Spleen (tissue), 11 donors: ENCODE measurements around the gene POM121L12. TPM values are rescaled to one million over a fixed set of nuclear protein-coding genes. Genes with fewer than 3 reads are reported as not detected.

Source experiments
- DNase-seq: peaks from one replicate; pipeline ENCODE4 v3.0.0-alpha.2; 2020
- H3K27ac ChIP-seq, 8 donors: fragments of 200-600 bp; sonication (generic) in 7 of 8; 1 replicate in 4 of 8; 2 replicates in 4 of 8; pipeline versions ENCODE4 v1.5.0 to v1.8.0; 2016 to 2021; ENCODE audit warnings: inconsistent platforms in 4 of 8, mild to moderate bottlenecking in 4 of 8, moderate library complexity in 1 of 8
- H3K27me3 ChIP-seq, 7 donors: fragments of 200-600 bp; sonication (generic) in 6 of 7; replicated peaks in 1 of 7; 1 replicate in 4 of 7; 2 replicates in 3 of 7; pipeline versions ENCODE4 v1.5.0 to v1.8.0; 2016 to 2021; ENCODE audit warnings: inconsistent platforms in 3 of 7, mild to moderate bottlenecking in 1 of 7
- H3K36me3 ChIP-seq, 6 donors: fragments of 200-600 bp; sonication (generic) in 5 of 6; 1 replicate in 4 of 6; 2 replicates in 2 of 6; pipeline versions ENCODE4 v1.5.0 to v1.8.0; 2016 to 2021; ENCODE audit warnings: inconsistent platforms in 2 of 6
- H3K4me1 ChIP-seq, 6 donors: fragments of 200-600 bp; sonication (generic) in 5 of 6; 1 replicate in 3 of 6; 2 replicates in 3 of 6; pipeline versions ENCODE4 v1.5.0 to v1.8.0; 2016 to 2021; ENCODE audit warnings: inconsistent platforms in 3 of 6
- H3K4me3 ChIP-seq, 8 donors: fragments of 200-600 bp; sonication (generic) in 7 of 8; 1 replicate in 4 of 8; 2 replicates in 4 of 8; pipeline versions ENCODE4 v1.5.0 to v1.8.0; 2016 to 2021; ENCODE audit warnings: inconsistent platforms in 4 of 8, mild to moderate bottlenecking in 4 of 8, moderate library complexity in 2 of 8
- H3K9me3 ChIP-seq, 8 donors: fragments of 200-600 bp; sonication (generic) in 7 of 8; 1 replicate in 4 of 8; 2 replicates in 4 of 8; pipeline versions ENCODE4 v1.5.0 to v1.8.0; 2016 to 2021; ENCODE audit warnings: inconsistent platforms in 4 of 8
- CTCF ChIP-seq, 11 experiments: fragments of 200-600 bp in 7 of 11; fragments of 450-650 bp in 4 of 11; sonication (generic) in 4 of 11; IDR thresholded peaks in 8 of 11; conservative IDR thresholded peaks in 3 of 11; 1 replicate in 7 of 11; 2 replicates in 4 of 11; pipeline versions ENCODE4 v1.4.0 to v1.8.0; 2016 to 2021; ENCODE audit warnings: antibody characterized with exemption in 11 of 11, inconsistent platforms in 4 of 11, mild to moderate bottlenecking in 1 of 11
- POLR2A ChIP-seq, 3 donors: fragments of 450-650 bp; IDR thresholded peaks; one replicate each; pipeline ENCODE4 v1.5.1; 2017; ENCODE audit warnings: antibody characterized with exemption in 3 of 3, mild to moderate bottlenecking in 1 of 3
- POLR2AphosphoS5 ChIP-seq, 3 donors: sonication (generic); formaldehyde crosslinking; IDR thresholded peaks; one replicate each; pipeline ENCODE4 v1.5.1; 2017; ENCODE audit warnings: antibody characterized with exemption in 3 of 3
- WGBS, 5 donors: extraction: QIAGEN DNeasy Blood & Tissue Kit in 3 of 5; methylation state at CpG; one replicate each; pipeline versions ENCODE4 v1.1.5 to v1.1.7; 2013 to 2018; 5-methylcytosine and 5-hydroxymethylcytosine counted together
- intact Hi-C: fragments of 100-400 bp; cut with DNase I; formaldehyde crosslinking; loops from one replicate; pipeline ENCODE4 v1.15.0; 2023; ENCODE audit warnings: low total_unique reads
- polyA plus RNA-seq, 3 donors: library from polyadenylated mRNA; stranded (reverse); fragments of 200-250 nt; gene quantifications; one replicate each; pipeline ENCODE4 v1.2.1, GENCODE V29; 2013
- total RNA-seq, 7 donors: library from RNA; depleted of rRNA in 3 of 7; stranded (reverse); fragments of >200 nt in 3 of 7; fragmentation: NEBNext Ultra II Directional in 4 of 7; extraction: Animal tissue kit (Norgen Biotek cat#: 25700) in 4 of 7; gene quantifications; one replicate each; pipeline versions ENCODE4 v1.1.0 to v1.2.1, GENCODE V29; 2016 to 2021
- donor health status: healthy with polysubstance abuse.
- donor health status: DM: no; HTN: no; CAD: no; lungs with moderate emphysema.
- donor health status: DM: no; HTN: no; CAD: no.
- donor health status: Bipolar disorder and iron deficiency.
- donor health status: healthy.
- donor health status: DM: no; HTN: no; CAD: no.
- donor health status: DM: yes; HTN: yes; CAD: no.

The POM121L12 gene
- total and polyA plus RNA-seq, 10 donors: not detected

GRCh38 chr7:53001221-53001620 lies 34.2 kb upstream of the POM121L12 start:
- Histone ChIP-seq H3K4me3 (no peak overlapping the region), H3K36me3 (no peaks in the 10 kb centered on the region), H3K9me3 (peaks cover 0 to 55% (median 29%) of the 10 kb centered on the region in 8 donors), H3K27me3 (no peaks in the 10 kb centered on the region), H3K27ac (no peak overlapping the region), H3K4me1 (no peaks in the 10 kb centered on the region)
- TF ChIP-seq POLR2AphosphoS5 (IDR thresholded peaks at IDR 0.05) (no peak), POLR2A (IDR thresholded peaks at IDR 0.05) (no peak), CTCF (IDR thresholded peaks at IDR 0.05 in 8 of 11, conservative IDR thresholded peaks at IDR 0.05 in 3 of 11) (no peak)
- intact Hi-C loops: no loop called here
- WGBS, 5 donors: 65 to 80% (median 76%) methylated on average over 3 of the region's 3 CpGs
- DNase-seq: no peak

- Histone ChIP-seq H3K4me1 (no peaks in the 10 kb centered on the region), H3K27ac (no peak overlapping the region), H3K9me3 (peaks cover 0 to 63% (median 35%) of the 10 kb centered on the region in 8 donors), H3K27me3 (no peaks in the 10 kb centered on the region), H3K4me3 (no peak overlapping the region), H3K36me3 (no peaks in the 10 kb centered on the region)
- intact Hi-C loops: no loop called here
- TF ChIP-seq POLR2AphosphoS5 (IDR thresholded peaks at IDR 0.05): no peak
- no peak for TF ChIP-seq CTCF (IDR thresholded peaks at IDR 0.05 in 8 of 11, conservative IDR thresholded peaks at IDR 0.05 in 3 of 11)
- TF ChIP-seq POLR2A (IDR thresholded peaks at IDR 0.05): no peak
- WGBS, 5 donors: 74 to 81% (median 78%) methylated on average over 7 of the region's 7 CpGs
- no peak for DNase-seq
Observed at GRCh38 chr7:53002389-53002788, 33.0 kb upstream of the POM121L12 start.

- Histone ChIP-seq H3K27ac (no peak overlapping the region), H3K9me3 (peaks cover 0 to 64% (median 46%) of the 10 kb centered on the region in 8 donors), H3K36me3 (no peaks in the 10 kb centered on the region), H3K27me3 (no peaks in the 10 kb centered on the region), H3K4me1 (no peaks in the 10 kb centered on the region), H3K4me3 (no peak overlapping the region)
- TF ChIP-seq CTCF (IDR thresholded peaks at IDR 0.05 in 8 of 11, conservative IDR thresholded peaks at IDR 0.05 in 3 of 11) (no peak), POLR2A (IDR thresholded peaks at IDR 0.05) (no peak), POLR2AphosphoS5 (IDR thresholded peaks at IDR 0.05) (no peak)
- intact Hi-C loops: no loop called here
- DNase-seq: no peak
- 90 to 95% (median 91%) methylated on average over 22 to 29 of the region's 29 CpGs for WGBS, 5 donors
Observed at GRCh38 chr7:53003653-53004445, 31.6 kb upstream of the POM121L12 start.

- no peak for DNase-seq
- Histone ChIP-seq H3K9me3 (peaks cover 0 to 52% (median 32%) of the 10 kb centered on the region in 8 donors), H3K4me1 (no peaks in the 10 kb centered on the region), H3K36me3 (no peaks in the 10 kb centered on the region), H3K27ac (no peak overlapping the region), H3K4me3 (no peak overlapping the region), H3K27me3 (no peaks in the 10 kb centered on the region)
- TF ChIP-seq CTCF (IDR thresholded peaks at IDR 0.05 in 8 of 11, conservative IDR thresholded peaks at IDR 0.05 in 3 of 11) (no peak), POLR2A (IDR thresholded peaks at IDR 0.05) (no peak), POLR2AphosphoS5 (IDR thresholded peaks at IDR 0.05) (no peak)
- 45 to 69% (median 68%) methylated on average over 2 of the region's 2 CpGs for WGBS, 5 donors
- intact Hi-C loops: no loop called here
Observed at GRCh38 chr7:53013925-53014324, 21.5 kb upstream of the POM121L12 start.
